GM12878 (cell line): ENCODE data around the gene ITGA2. TPM values are rescaled to one million over a fixed set of nuclear protein-coding genes. Genes with fewer than 3 reads are reported as not detected.

Experiments used
- ATAC-seq: fragments of 200-7000 bp; cut with Tn5 transposase; 3 replicates; pipeline ENCODE4 v1.9.1; 2020; ENCODE audit warnings: mild to moderate bottlenecking, moderate library complexity
- BruUV-seq: library from RNA; stranded (reverse); fragments of 400-500 nt; replicated peaks from 2 replicates; lab custom pipeline; 2021; lab: Mats Ljungman, UMichigan
- CTCF ChIA-PET: fragments of 300-600 bp; sonication (Branson Sonifier 250); formaldehyde crosslinking; extraction: SDS; loops from one replicate; lab custom pipeline; 2021; ENCODE audit warnings: inconsistent platforms; lab: Yijun Ruan, JAX
- POLR2A ChIA-PET: fragments of 350-600 bp; formaldehyde crosslinking; extraction: SDS; loops from one replicate; lab custom pipeline; 2021; ENCODE audit warnings: inconsistent platforms; lab: Charles Lee
- RAD21 ChIA-PET: fragments of 300-600 bp; sonication (Branson Sonifier 250); formaldehyde crosslinking; loops from one replicate; lab custom pipeline; 2023; ENCODE audit warnings: antibody characterized with exemption; ENCODE audit not compliant: unreplicated experiment; lab: Charles Lee
- SMC1A ChIA-PET: fragments of 300-600 bp; sonication (Branson Sonifier 250); formaldehyde crosslinking; loops from one replicate; lab custom pipeline; 2023; ENCODE audit not compliant: unreplicated experiment, uncharacterized antibody; lab: Charles Lee
- DNase-seq: peaks from one replicate; pipeline ENCODE4 v3.0.0-alpha.2; 2011; ENCODE audit warnings: low read depth, low spot score
- FAIRE-seq: peaks from 3 replicates; lab custom pipeline; 2011; peaks lifted over from hg19 to GRCh38; lab: Jason Lieb, UNC
- H2AFZ ChIP-seq: 2 replicates; pipeline ENCODE4 v1.6.0; 2011; ENCODE audit warnings: low read depth, low read length, control low read depth; ENCODE audit not compliant: control insufficient read depth
- H3K27ac ChIP-seq: 2 replicates; pipeline ENCODE4 v1.5.1; 2011; ENCODE audit warnings: control low read depth; ENCODE audit not compliant: control insufficient read depth, insufficient read depth
- H3K27me3 ChIP-seq, 2 experiments: replicated peaks in 1 of 2; 2 replicates each; pipeline versions ENCODE4 v1.6.0 to v1.6.1; 2011; ENCODE audit warnings: low read length in 1 of 2; ENCODE audit not compliant: control insufficient read depth in 2 of 2, insufficient read depth in 2 of 2
- H3K36me3 ChIP-seq, 2 experiments: 2 replicates each; pipeline ENCODE4 v1.5.1; 2011; ENCODE audit warnings: low read length in 1 of 2; ENCODE audit not compliant: control insufficient read depth in 2 of 2, insufficient read depth in 2 of 2
- H3K4me1 ChIP-seq: 2 replicates; pipeline ENCODE4 v1.6.1; 2011; ENCODE audit warnings: mild to moderate bottlenecking, low read length, moderate library complexity, mixed read lengths; ENCODE audit not compliant: control insufficient read depth, insufficient read depth
- H3K4me2 ChIP-seq: 2 replicates; pipeline ENCODE4 v1.6.0; 2011; ENCODE audit warnings: control low read depth; ENCODE audit not compliant: control insufficient read depth, insufficient read depth
- H3K4me3 ChIP-seq: fragments of 200-600 bp; sonication (generic); 2 replicates; pipeline ENCODE4 v1.5.1; 2016
- H3K79me2 ChIP-seq: 2 replicates; pipeline ENCODE4 v1.6.0; 2011; ENCODE audit warnings: low read length; ENCODE audit not compliant: control insufficient read depth, insufficient read depth
- H3K9ac ChIP-seq: 2 replicates; pipeline ENCODE4 v1.8.0; 2011; ENCODE audit warnings: low read length, control low read depth, mixed read lengths; ENCODE audit not compliant: control insufficient read depth, insufficient read depth
- H3K9me3 ChIP-seq: replicated peaks from 3 replicates; pipeline ENCODE4 v1.5.1; 2011; ENCODE audit warnings: mild to moderate bottlenecking, low read length; ENCODE audit not compliant: control insufficient read depth, insufficient read depth
- H4K20me1 ChIP-seq: 2 replicates; pipeline ENCODE4 v1.6.0; 2011; ENCODE audit not compliant: control insufficient read depth, insufficient read depth
- BCL11A ChIP-seq: IDR thresholded peaks from 2 replicates; pipeline ENCODE4 v1.6.1; 2011; ENCODE audit warnings: low read depth, low read length
- BRCA1 ChIP-seq: IDR thresholded peaks from 2 replicates; pipeline ENCODE4 v1.6.1; 2011; ENCODE audit warnings: low read depth, low read length, improper control_type of control experiment
- CBX3 ChIP-seq: fragments of 200-600 bp; sonication (generic); IDR thresholded peaks from 2 replicates; pipeline ENCODE4 v1.6.1; 2016; ENCODE audit warnings: low read depth, borderline replicate concordance
- CREB1 ChIP-seq: IDR thresholded peaks from 2 replicates; pipeline ENCODE4 v1.6.1; 2012; ENCODE audit warnings: low read depth, mild to moderate bottlenecking, inconsistent platforms
- EP300 ChIP-seq, 2 experiments: fragments of 150-350 bp in 1 of 2; IDR thresholded peaks; 2 replicates each; pipeline ENCODE4 v1.6.1; 2011 to 2012; ENCODE audit warnings: low read depth in 2 of 2, low read length in 2 of 2, borderline replicate concordance in 1 of 2, improper control_type of control experiment in 1 of 2, inconsistent platforms in 1 of 2; ENCODE audit not compliant: control insufficient read depth in 1 of 2
- FOXK2 ChIP-seq: fragments of 450-650 bp; IDR thresholded peaks from 2 replicates; pipeline ENCODE4 v1.6.1; 2017; ENCODE audit warnings: mild to moderate bottlenecking, moderate library complexity
- NFYB ChIP-seq: IDR thresholded peaks from 2 replicates; pipeline ENCODE4 v1.6.1; 2011; ENCODE audit warnings: low read depth, mild to moderate bottlenecking, low read length, improper control_type of control experiment, moderate library complexity; ENCODE audit not compliant: insufficient read depth
- RCOR1 ChIP-seq: conservative IDR thresholded peaks from 2 replicates; pipeline ENCODE4 v1.6.1; 2012; ENCODE audit warnings: low read depth, low read length, improper control_type of control experiment
- SREBF1 ChIP-seq: IDR thresholded peaks from 2 replicates; pipeline ENCODE4 v1.6.1; 2012; ENCODE audit warnings: mild to moderate bottlenecking, low read length
- YBX1 ChIP-seq: fragments of 450-650 bp; IDR thresholded peaks from 2 replicates; pipeline ENCODE4 v1.6.1; 2016; ENCODE audit warnings: antibody characterized with exemption
- WGBS: methylation state at CpG from one replicate; pipeline ENCODE4 v1.1.6; 2016; ENCODE audit warnings: low lambda C conversion rate; ENCODE audit not compliant: insufficient replicate concordance, insufficient coverage; ENCODE audit errors: missing lambda C conversion rate; 5-methylcytosine and 5-hydroxymethylcytosine counted together
- in situ Hi-C: fragments of 300-500 bp; cut with MboI; formaldehyde crosslinking; loops from 9 replicates; pipeline ENCODE4 v1.14.3; 2018; ENCODE audit warnings: mixed read lengths
- intact Hi-C: fragments of 100-400 bp; cut with micrococcal nuclease; formaldehyde crosslinking; loops from one replicate; pipeline ENCODE4 v1.14.2; 2022; ENCODE audit not compliant: unreplicated experiment
- polyA plus RNA-seq, 11 experiments: library from polyadenylated mRNA; depleted of rRNA in 4 of 11; unstranded in 6 of 11; stranded (reverse) in 5 of 11; fragments of >200 nt; fragmentation: Nextera tagmentation in 4 of 11; fragmentation: Illumina TruSeq in 1 of 11; extraction: Ambion mirVana in 4 of 11; extraction: Trizol in 1 of 11; gene quantifications; 1 replicate in 1 of 11; 2 replicates in 10 of 11; pipeline versions ENCODE4 v1.2.1 to v1.2.3, GENCODE V29; 2011 to 2016; ENCODE audit warnings: inconsistent platforms in 2 of 11, missing spikeins in 2 of 11, low read depth in 1 of 11
- total RNA-seq, 4 experiments: library from RNA; depleted of rRNA in 3 of 4; stranded (reverse); fragments of >200 nt in 3 of 4; fragmentation: Illumina TruSeq in 1 of 4; extraction: Trizol in 1 of 4; gene quantifications; 2 replicates each; pipeline versions ENCODE4 v1.2.1 to v1.2.3, GENCODE V29; 2013 to 2021
- TF ChIP-seq, protein P1 (sequence below): IDR thresholded peaks from 2 replicates; pipeline ENCODE4 v1.6.1; 2012; ENCODE audit warnings: low read length, inconsistent platforms

ITGA2 gene
- total and polyA plus RNA-seq, 10 of the 15 experiments (the other 5 are each of a cell fraction or from before 2014, with no cell fraction given), result under 0.01 to 0.13 (median 0.03) TPM; not detected in 6

DNA sequence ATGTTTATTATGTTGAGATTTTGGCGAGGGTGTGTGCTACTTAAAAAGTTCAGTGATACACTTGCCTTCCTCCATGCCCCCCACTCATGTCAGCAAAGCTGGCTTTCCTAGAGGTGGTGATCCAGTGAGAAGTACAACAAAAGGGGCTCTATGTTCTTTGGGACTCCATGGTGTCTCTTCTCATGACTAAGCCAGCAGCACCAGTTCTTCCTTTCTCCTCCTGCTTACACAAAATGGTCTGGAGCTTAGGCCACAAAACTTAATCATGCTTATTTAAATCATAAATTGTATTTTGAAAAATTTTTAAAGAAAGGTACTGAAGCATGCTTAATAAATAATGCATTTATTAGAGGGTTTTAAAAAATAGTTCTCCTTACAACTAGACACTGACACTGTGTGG is 98.0 kb downstream of the ITGA2 start:
- WGBS, result 18% methylated on average over 1 of the region's 1 CpG
- ChIA-PET POLR2A (interaction anchor here (0.6 kb wide), 1 partner anchor 134 kb away, joined by 8 read pairs; no protein-coding TSS in a partner anchor), SMC1A (interaction anchor here (0.8 to 1.4 kb wide), 2 partner anchors 172 to 1221 kb away, joined by 3 to 4 read pairs; no protein-coding TSS in a partner anchor)
- Histone ChIP-seq H3K9ac (no peak overlapping the region), H3K27ac (no peak overlapping the region), H3K36me3 (no peaks in the 10 kb centered on the region), H4K20me1 (no peaks in the 10 kb centered on the region), H3K27me3 (no peaks in the 10 kb centered on the region)
- in situ Hi-C loops, result no loop called here
- no peak for ATAC-seq
- intact Hi-C loops, result no loop called here
- BruUV-seq, result no TSS peak
- TF ChIP-seq CBX3 (no peak), RCOR1 (no peak), BCL11A (no peak), SREBF1 (no peak), CREB1 (no peak), YBX1 (no peak), BRCA1 (no peak), NFYB (no peak), FOXK2 (no peak), EP300 (IDR thresholded peaks at IDR 0.05; ENCODE audit: borderline replicate concordance in 1 of 2, control insufficient read depth in 1 of 2, low read depth in 2 of 2, low read length in 2 of 2) (no peak)
- TF ChIP-seq, protein P1, sequence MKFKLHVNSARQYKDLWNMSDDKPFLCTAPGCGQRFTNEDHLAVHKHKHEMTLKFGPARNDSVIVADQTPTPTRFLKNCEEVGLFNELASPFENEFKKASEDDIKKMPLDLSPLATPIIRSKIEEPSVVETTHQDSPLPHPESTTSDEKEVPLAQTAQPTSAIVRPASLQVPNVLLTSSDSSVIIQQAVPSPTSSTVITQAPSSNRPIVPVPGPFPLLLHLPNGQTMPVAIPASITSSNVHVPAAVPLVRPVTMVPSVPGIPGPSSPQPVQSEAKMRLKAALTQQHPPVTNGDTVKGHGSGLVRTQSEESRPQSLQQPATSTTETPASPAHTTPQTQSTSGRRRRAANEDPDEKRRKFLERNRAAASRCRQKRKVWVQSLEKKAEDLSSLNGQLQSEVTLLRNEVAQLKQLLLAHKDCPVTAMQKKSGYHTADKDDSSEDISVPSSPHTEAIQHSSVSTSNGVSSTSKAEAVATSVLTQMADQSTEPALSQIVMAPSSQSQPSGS, result no peak
- TF ChIP-seq, all 136 proteins: peak for 0
- ChIA-PET CTCF (interaction anchor here (1.6 to 7.7 kb wide), 2 partner anchors 9 to 138 kb away, joined by 5 to 66 read pairs; no protein-coding TSS in a partner anchor), RAD21 (no interaction called here)
- H3K4me3 ChIP-seq, result no peak overlapping the region
- no peak for DNase-seq
- H3K4me2 ChIP-seq, result no peak overlapping the region
- no peaks in the 10 kb centered on the region for H3K79me2 ChIP-seq
- H3K4me1 ChIP-seq, result peaks cover 11% of the 10 kb centered on the region
- no peak for FAIRE-seq
- no peak overlapping the region for H2AFZ ChIP-seq
- H3K9me3 ChIP-seq, result no peaks in the 10 kb centered on the region
